Measurements from ENCODE around the gene ERFE.
"Not testable (repeated sequence)": the region's sequence is repeated elsewhere in the genome, so short reads cannot be mapped to it uniquely, and the experiment has no call there.

Gene ERFE

GRCh38 chr2:238171072-238171431 is 12.3 kb downstream of the ERFE start:
- DNase-seq = not testable (repeated sequence)

GRCh38 chr2:238171575-238172187 is 12.9 kb downstream of the ERFE start:
- DNase-seq = no peak

DNA sequence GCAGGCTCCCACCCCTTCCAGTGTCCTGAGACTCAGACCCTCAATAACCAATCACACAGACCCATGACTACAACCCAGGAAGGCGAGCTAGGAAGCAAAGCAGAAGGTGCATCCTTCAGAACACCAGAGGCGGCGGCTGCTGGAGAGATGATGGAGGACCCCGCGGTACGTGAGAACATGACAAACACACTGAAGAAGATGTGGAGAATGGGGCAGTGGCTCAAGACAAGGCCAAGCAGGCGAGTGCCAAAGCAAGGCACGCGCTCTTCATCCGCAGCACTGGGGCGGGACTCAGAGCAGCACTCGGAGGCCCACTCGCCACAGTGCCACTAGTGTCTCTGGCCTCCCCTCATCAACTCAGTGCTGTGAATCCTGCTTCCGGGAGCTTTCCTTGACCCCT is 13.7 kb downstream of the ERFE start:
- DNase-seq = no peak

GRCh38 chr2:238173692-238174091 is 14.9 kb downstream of the ERFE start:
- no peak for DNase-seq

GRCh38 chr2:238174291-238174690 is 15.5 kb downstream of the ERFE start:
- no peak for DNase-seq

GRCh38 chr2:238174701-238175100 is 15.9 kb downstream of the ERFE start:
- no peak for DNase-seq

- no peak for DNase-seq
Observed at GRCh38 chr2:238176613-238177012, 17.8 kb downstream of the ERFE start.

DNA sequence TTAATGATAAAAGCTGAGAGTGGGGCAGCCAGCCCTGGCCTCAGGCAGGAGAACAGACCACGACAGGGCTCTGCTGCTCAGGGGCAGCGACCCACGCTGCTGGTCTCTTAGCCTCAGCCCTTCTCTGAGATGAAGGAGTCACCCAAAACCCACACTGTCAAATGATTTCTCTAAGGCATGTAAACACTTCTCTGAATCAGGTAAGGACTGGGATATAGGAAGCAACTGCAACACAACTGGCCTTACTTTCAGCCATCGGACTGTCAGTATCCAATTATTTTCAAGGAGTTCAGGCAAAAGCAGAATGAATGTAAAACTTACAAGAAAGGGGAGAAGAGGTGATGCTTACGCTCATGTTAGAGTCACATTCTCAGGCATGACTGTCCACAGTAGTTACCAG is 21.8 kb downstream of the ERFE start:
- no peak for DNase-seq

DNA sequence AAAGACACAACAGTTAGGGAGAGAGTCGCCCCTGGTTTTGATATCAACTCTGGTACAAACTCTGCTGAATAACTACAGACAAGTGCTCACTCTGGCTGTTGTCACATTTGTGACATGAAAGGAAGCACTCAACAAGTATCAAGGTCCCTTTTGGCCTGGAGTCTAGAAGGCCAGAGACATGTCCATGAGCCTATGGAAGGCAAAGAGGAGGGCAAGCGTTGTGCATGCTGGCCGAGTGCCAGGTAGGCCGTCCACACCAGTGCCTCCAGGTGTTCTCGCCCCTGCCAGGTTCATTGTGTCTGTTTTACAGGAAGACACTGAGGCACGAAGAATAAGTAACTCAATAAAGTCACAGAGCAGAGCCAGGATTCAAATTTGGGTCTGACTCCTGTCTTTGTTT is 23.6 kb downstream of the ERFE start:
- DNase-seq = no peak

DNA sequence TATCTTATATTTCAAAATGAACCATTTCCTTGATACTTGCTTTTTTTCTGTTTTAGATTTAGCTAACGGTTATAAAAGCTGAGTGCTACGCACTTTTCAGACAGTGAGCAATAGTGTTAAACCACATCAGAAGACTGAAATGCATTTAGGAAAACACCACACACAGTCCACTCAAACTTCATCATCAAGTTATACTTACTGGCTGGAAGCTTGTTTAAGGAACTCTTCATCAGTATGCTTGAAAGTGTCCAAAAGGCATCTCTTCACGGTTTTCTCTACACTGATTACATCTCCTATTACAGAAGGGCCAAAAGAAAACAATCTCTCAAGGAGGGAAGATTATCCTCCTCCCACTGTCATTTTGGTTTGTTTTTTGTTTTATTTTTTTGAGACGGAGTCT is 25.1 kb downstream of the ERFE start:
- DNase-seq = no peak

GRCh38 chr2:238187618-238188548 is 29.1 kb downstream of the ERFE start:
- DNase-seq = no peak

DNA sequence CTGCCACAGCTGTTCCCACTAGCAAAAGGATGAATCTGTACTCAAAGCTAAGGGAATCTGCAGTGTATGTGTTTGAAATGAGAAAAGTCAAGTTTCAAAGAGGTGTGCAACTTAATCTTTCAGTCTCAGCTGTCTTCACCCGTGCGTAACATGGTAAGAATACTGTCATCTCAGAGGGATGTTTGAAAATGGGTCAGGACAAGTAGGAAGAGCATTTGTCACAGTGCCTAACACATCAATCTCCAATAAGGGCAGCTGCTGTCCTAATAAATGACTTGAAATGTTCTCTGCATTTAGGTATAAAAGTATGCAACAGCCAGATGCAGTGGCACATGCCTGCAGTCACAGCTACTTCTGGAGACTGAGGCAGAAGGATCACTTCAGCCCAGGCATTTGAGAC is 31.7 kb downstream of the ERFE start:
- DNase-seq = no peak

- DNase-seq = no peak
Observed at GRCh38 chr2:238202326-238203093, 43.7 kb downstream of the ERFE start.

GRCh38 chr2:238203094-238203972 is 44.6 kb downstream of the ERFE start, which contains the start of gene ILKAP:
ILKAP (minus strand) TSS chr2:238203695; CDS start chr2:238203553, 142 bp downstream.
- DNase-seq = peak; percentile 21

DNA sequence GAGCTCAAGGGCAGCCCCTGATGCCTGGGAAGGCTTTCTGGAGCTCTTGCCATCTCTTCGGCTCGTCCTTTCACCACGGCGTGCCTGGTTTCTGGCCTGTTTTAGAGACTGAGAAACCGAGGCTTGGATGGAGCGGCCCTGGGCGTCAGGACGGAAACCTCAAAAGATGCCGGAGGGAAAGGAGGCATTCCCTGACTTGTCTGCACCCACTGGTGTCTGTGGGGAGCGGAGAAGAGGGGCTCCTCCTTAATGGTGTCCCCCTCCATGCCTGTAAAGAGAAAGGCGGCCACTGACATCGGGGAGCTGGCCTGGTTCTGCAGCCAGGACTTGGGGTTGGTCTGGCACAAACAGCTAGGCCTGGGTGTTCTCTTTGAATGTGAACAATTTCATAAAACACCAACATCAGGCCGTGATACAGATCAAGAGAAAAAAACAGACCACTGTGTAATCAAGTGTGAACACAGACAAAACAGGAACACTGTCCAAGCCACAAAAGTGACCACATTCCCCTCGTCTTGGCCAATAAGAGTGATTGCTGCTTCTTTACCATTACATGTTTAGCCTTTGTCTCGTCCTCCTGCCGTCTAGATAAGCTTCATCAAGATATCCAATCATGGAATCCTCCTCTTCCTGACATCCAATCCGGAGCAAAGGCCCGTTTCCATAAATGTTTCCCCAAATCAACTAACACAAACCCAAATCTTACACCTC is 45.4 kb downstream of the ERFE start:
- DNase-seq = no peak

- no peak for DNase-seq
Observed at GRCh38 chr2:238207006-238207405, 48.2 kb downstream of the ERFE start.

GRCh38 chr2:238216651-238217184 is 57.9 kb downstream of the ERFE start:
- DNase-seq = no peak

All from SIG-M5 (cell line).